ENCODE measurements around the gene OXT.

Gene OXT

DNA sequence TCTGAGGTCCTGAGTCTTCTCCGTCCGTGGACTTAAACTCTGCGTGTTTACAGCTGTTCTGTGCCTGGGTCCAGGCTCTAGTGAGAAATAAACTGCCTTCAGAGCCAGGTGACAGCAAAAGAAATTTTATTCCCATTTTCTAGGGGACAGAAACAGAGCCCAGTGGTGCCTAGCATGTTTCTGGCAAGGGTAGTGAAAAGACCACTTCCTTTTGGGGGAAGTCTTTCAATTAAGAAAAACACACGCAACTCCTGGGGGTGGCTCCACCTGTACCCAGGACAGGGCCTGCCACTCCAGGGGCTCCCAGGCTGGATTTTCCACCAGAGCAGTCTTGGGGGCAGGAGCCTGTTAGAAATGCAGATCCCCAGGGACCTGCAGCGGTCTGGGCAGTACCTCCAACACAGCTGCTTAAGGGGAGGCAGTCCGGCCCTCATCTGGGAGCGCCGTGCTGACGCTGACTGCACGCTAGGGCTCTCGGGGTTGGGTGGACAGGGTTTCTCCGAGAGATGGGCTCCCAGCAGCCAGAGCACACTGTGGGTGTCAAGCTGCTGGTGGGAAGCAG lies 36.1 kb downstream of the OXT start:
- Histone ChIP-seq H3K27ac (ENCODE audit: low read depth, low read length) (no peak overlapping the region), H3F3A (ENCODE audit: control insufficient read depth, insufficient read depth) (no peaks in the 10 kb centered on the region), H3K4me1 (ENCODE audit: control insufficient read depth, low read length) (no peaks in the 10 kb centered on the region), H3K36me3 (ENCODE audit: control insufficient read depth, low read length) (no peaks in the 10 kb centered on the region), H4K20me1 (ENCODE audit: control insufficient read depth, insufficient read depth, low read depth, low read length) (no peaks in the 10 kb centered on the region), H3K79me2 (ENCODE audit: control insufficient read depth, low read length) (no peaks in the 10 kb centered on the region), H3K4me2 (ENCODE audit: low read length) (no peak overlapping the region), H3K4me3 (ENCODE audit: low read length) (no peak overlapping the region), H3K27me3 (ENCODE audit: control insufficient read depth, low read length) (no peaks in the 10 kb centered on the region), H3K9me3 (ENCODE audit: control insufficient read depth, insufficient read depth, low read length) (no peaks in the 10 kb centered on the region), H3K9me2 (replicated peaks; ENCODE audit: control insufficient read depth, low read length) (no peaks in the 10 kb centered on the region)
- no peak for TF ChIP-seq EZH2phosphoT487 (IDR thresholded peaks at IDR 0.05; ENCODE audit: borderline replicate concordance, low read length)
- TF ChIP-seq, protein P1, sequence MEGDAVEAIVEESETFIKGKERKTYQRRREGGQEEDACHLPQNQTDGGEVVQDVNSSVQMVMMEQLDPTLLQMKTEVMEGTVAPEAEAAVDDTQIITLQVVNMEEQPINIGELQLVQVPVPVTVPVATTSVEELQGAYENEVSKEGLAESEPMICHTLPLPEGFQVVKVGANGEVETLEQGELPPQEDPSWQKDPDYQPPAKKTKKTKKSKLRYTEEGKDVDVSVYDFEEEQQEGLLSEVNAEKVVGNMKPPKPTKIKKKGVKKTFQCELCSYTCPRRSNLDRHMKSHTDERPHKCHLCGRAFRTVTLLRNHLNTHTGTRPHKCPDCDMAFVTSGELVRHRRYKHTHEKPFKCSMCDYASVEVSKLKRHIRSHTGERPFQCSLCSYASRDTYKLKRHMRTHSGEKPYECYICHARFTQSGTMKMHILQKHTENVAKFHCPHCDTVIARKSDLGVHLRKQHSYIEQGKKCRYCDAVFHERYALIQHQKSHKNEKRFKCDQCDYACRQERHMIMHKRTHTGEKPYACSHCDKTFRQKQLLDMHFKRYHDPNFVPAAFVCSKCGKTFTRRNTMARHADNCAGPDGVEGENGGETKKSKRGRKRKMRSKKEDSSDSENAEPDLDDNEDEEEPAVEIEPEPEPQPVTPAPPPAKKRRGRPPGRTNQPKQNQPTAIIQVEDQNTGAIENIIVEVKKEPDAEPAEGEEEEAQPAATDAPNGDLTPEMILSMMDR (IDR thresholded peaks at IDR 0.05; ENCODE audit: low read depth, low read length, poor library complexity, severe bottlenecking) = no peak

DNA sequence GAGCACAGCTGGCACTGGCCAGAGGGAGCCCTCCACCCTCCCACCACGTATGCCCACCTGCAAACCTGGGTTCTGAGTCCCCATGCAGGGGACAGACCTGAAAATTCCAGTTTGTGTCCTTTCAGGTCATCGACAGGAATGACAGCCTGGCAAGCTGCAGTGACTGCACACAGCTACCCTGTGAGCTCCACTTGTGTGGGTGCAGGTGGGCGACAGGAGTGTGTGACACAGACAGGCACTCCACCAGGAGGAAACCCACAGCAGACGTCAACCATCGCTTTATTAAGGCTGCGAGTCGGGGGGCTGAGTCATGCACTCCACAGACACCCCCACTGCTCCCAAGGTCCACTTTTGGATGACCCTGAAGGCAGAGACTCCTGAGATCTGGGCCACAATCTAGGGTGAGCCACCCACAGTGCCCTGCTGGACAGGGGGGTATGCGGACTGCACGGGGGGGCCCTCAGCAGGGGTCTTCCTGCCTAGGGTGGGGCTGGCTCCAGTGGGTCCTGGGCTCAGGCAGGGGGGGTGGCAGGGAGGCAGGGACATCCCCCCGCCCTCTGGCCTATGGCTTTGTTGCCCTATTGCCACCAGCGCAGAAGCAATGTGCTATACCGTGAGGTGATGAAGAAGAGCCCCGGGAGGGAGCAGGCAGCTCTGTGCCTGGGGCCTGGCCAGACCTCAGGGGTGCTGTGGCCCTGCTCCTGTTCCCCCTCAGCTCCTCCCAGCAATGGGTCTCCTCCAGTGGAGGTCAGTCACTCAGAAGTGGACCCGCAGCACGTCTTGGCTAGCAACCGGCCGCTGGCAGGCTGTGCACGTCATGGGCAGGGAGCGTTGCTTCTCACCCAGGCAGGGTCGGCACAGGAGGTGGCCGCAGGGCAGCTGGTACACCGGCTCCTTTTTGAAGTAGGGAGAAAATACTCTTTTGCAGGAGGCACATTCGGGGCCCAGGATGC lies 38.2 kb downstream of the OXT start:
- H4K20me1 ChIP-seq (ENCODE audit: control insufficient read depth, insufficient read depth, low read depth, low read length) = no peaks in the 10 kb centered on the region
- no peaks in the 10 kb centered on the region for H3K79me2 ChIP-seq (ENCODE audit: control insufficient read depth, low read length)
- H3K9me3 ChIP-seq (ENCODE audit: control insufficient read depth, insufficient read depth, low read length) = no peaks in the 10 kb centered on the region
- H3K4me1 ChIP-seq (ENCODE audit: control insufficient read depth, low read length) = no peaks in the 10 kb centered on the region
- no peaks in the 10 kb centered on the region for H3F3A ChIP-seq (ENCODE audit: control insufficient read depth, insufficient read depth)
- H3K27ac ChIP-seq (ENCODE audit: low read depth, low read length) = no peak overlapping the region
- H3K4me2 ChIP-seq (ENCODE audit: low read length) = no peak overlapping the region
- no peaks in the 10 kb centered on the region for H3K27me3 ChIP-seq (ENCODE audit: control insufficient read depth, low read length)
- H3K9me2 ChIP-seq (replicated peaks; ENCODE audit: control insufficient read depth, low read length) = no peaks in the 10 kb centered on the region
- TF ChIP-seq, protein P1 (IDR thresholded peaks at IDR 0.05; ENCODE audit: low read depth, low read length, poor library complexity, severe bottlenecking) = no peak
- no peak for TF ChIP-seq EZH2phosphoT487 (IDR thresholded peaks at IDR 0.05; ENCODE audit: borderline replicate concordance, low read length)
- H3K36me3 ChIP-seq (ENCODE audit: control insufficient read depth, low read length) = no peaks in the 10 kb centered on the region
- H3K4me3 ChIP-seq (ENCODE audit: low read length) = no peak overlapping the region

- no peaks in the 10 kb centered on the region for H3F3A ChIP-seq (ENCODE audit: control insufficient read depth, insufficient read depth)
- H3K27ac ChIP-seq (ENCODE audit: low read depth, low read length) = no peak overlapping the region
- no peaks in the 10 kb centered on the region for H3K36me3 ChIP-seq (ENCODE audit: control insufficient read depth, low read length)
- H4K20me1 ChIP-seq (ENCODE audit: control insufficient read depth, insufficient read depth, low read depth, low read length) = no peaks in the 10 kb centered on the region
- no peaks in the 10 kb centered on the region for H3K4me1 ChIP-seq (ENCODE audit: control insufficient read depth, low read length)
- TF ChIP-seq, protein P1 (IDR thresholded peaks at IDR 0.05; ENCODE audit: low read depth, low read length, poor library complexity, severe bottlenecking) = no peak
- TF ChIP-seq EZH2phosphoT487 (IDR thresholded peaks at IDR 0.05; ENCODE audit: borderline replicate concordance, low read length) = no peak
- no peak overlapping the region for H3K4me2 ChIP-seq (ENCODE audit: low read length)
- H3K9me2 ChIP-seq (replicated peaks; ENCODE audit: control insufficient read depth, low read length) = no peaks in the 10 kb centered on the region
- H3K4me3 ChIP-seq (ENCODE audit: low read length) = no peak overlapping the region
- H3K9me3 ChIP-seq (ENCODE audit: control insufficient read depth, insufficient read depth, low read length) = no peaks in the 10 kb centered on the region
- no peaks in the 10 kb centered on the region for H3K27me3 ChIP-seq (ENCODE audit: control insufficient read depth, low read length)
- H3K79me2 ChIP-seq (ENCODE audit: control insufficient read depth, low read length) = no peaks in the 10 kb centered on the region
Measured at GRCh38 chr20:3111507-3111906, 40.1 kb downstream of the OXT start.
